IMR-90 (cell line): Measurements from ENCODE around the gene LGALS9. TPM values are rescaled to one million over a fixed set of nuclear protein-coding genes. Genes with fewer than 3 reads are reported as not detected.

Experiments used
- ATAC-seq: fragments of 200-7000 bp; cut with Tn5 transposase; 2 replicates; pipeline ENCODE4 v1.9.1; 2020; ENCODE audit warnings: low read depth, mild to moderate bottlenecking, moderate library complexity
- BruUV-seq: library from RNA; stranded (reverse); fragments of 400-500 nt; replicated peaks from 2 replicates; lab custom pipeline; 2021; lab: Mats Ljungman, UMichigan
- CTCF ChIA-PET: fragments of 300-600 bp; formaldehyde crosslinking; extraction: SDS; loops from one replicate; lab custom pipeline; 2021; ENCODE audit warnings: antibody characterized with exemption; lab: Yijun Ruan, JAX
- POLR2A ChIA-PET: fragments of 300-600 bp; sonication (Branson Sonifier 250); formaldehyde crosslinking; loops from one replicate; lab custom pipeline; 2022; ENCODE audit warnings: antibody characterized with exemption; ENCODE audit not compliant: unreplicated experiment; lab: Charles Lee
- DNase-seq: peaks from one replicate; pipeline ENCODE4 v3.0.0; 2013
- H2AFZ ChIP-seq: replicated peaks from 2 replicates; pipeline ENCODE3; 2013; ENCODE audit warnings: low read length, mild to moderate bottlenecking; ENCODE audit not compliant: poor library complexity
- H2AK5ac ChIP-seq: 2 replicates; pipeline ENCODE4 v1.6.1; 2013; ENCODE audit warnings: low read depth, low read length, inconsistent platforms
- H2AK9ac ChIP-seq: replicated peaks from 2 replicates; pipeline ENCODE3; 2013; ENCODE audit warnings: mild to moderate bottlenecking, low read depth, low read length, moderate library complexity; ENCODE audit not compliant: poor library complexity
- H2BK120ac ChIP-seq: 2 replicates; pipeline ENCODE4 v1.6.1; 2013; ENCODE audit warnings: low read depth, low read length, inconsistent platforms
- H2BK15ac ChIP-seq: 3 replicates; pipeline ENCODE4 v1.6.1; 2013; ENCODE audit warnings: low read depth, low read length, inconsistent platforms
- H2BK20ac ChIP-seq: 2 replicates; pipeline ENCODE4 v1.6.1; 2013; ENCODE audit warnings: low read depth, mild to moderate bottlenecking, inconsistent platforms, low read length, moderate library complexity
- H2BK5ac ChIP-seq: 2 replicates; pipeline ENCODE4 v1.6.1; 2013; ENCODE audit warnings: mild to moderate bottlenecking, low read depth, low read length, inconsistent platforms; ENCODE audit not compliant: poor library complexity, severe bottlenecking
- H3K14ac ChIP-seq: replicated peaks from 2 replicates; pipeline ENCODE4 v1.6.1; 2013; ENCODE audit warnings: low read depth, low read length, inconsistent platforms
- H3K18ac ChIP-seq: 2 replicates; pipeline ENCODE4 v1.6.1; 2013; ENCODE audit warnings: low read depth, low read length, control low read depth
- H3K23ac ChIP-seq: 2 replicates; pipeline ENCODE4 v1.6.1; 2013; ENCODE audit warnings: low read depth, low read length, inconsistent platforms
- H3K27ac ChIP-seq: 2 replicates; pipeline ENCODE4 v1.5.1; 2013; ENCODE audit warnings: mild to moderate bottlenecking, control low read depth, low read length; ENCODE audit not compliant: insufficient read depth
- H3K27me3 ChIP-seq: 2 replicates; pipeline ENCODE4 v1.6.1; 2013; ENCODE audit warnings: low read length; ENCODE audit not compliant: control insufficient read depth, insufficient read depth
- H3K36me3 ChIP-seq: 2 replicates; pipeline ENCODE4 v1.6.1; 2013; ENCODE audit warnings: low read length, mixed read lengths; ENCODE audit not compliant: control insufficient read depth, insufficient read depth
- H3K4ac ChIP-seq: 2 replicates; pipeline ENCODE4 v1.6.1; 2013; ENCODE audit warnings: low read depth, low read length, inconsistent platforms
- H3K4me1 ChIP-seq: 2 replicates; pipeline ENCODE4 v1.6.1; 2013; ENCODE audit warnings: low read length, mixed read lengths; ENCODE audit not compliant: control insufficient read depth, insufficient read depth
- H3K4me2 ChIP-seq: 2 replicates; pipeline ENCODE4 v1.6.1; 2013; ENCODE audit warnings: low read depth, mild to moderate bottlenecking, control low read depth, low read length, moderate library complexity
- H3K4me3 ChIP-seq: 2 replicates; pipeline ENCODE4 v1.5.1; 2013; ENCODE audit warnings: low read depth, mild to moderate bottlenecking, control low read depth, low read length, moderate library complexity; ENCODE audit not compliant: insufficient read depth
- H3K56ac ChIP-seq: 2 replicates; pipeline ENCODE4 v1.6.1; 2013; ENCODE audit warnings: low read length, inconsistent platforms; ENCODE audit not compliant: insufficient read depth; ENCODE audit errors: extremely low read depth
- H3K79me1 ChIP-seq, 2 experiments: 2 replicates each; pipeline ENCODE4 v1.6.1; 2013; ENCODE audit warnings: low read length in 2 of 2, inconsistent platforms in 1 of 2, low read depth in 1 of 2
- H3K9ac ChIP-seq: 2 replicates; pipeline ENCODE4 v1.6.1; 2013; ENCODE audit warnings: low read depth, low read length, control low read depth
- H3K9me1 ChIP-seq: 2 replicates; pipeline ENCODE4 v1.6.1; 2013; ENCODE audit warnings: low read length, inconsistent platforms; ENCODE audit not compliant: insufficient read depth
- H3K9me3 ChIP-seq: 2 replicates; pipeline ENCODE4 v1.6.1; 2013; ENCODE audit warnings: low read length; ENCODE audit not compliant: control insufficient read depth, insufficient read depth
- H4K20me1 ChIP-seq: 2 replicates; pipeline ENCODE4 v1.6.1; 2013; ENCODE audit warnings: low read length, inconsistent platforms; ENCODE audit not compliant: insufficient read depth
- H4K5ac ChIP-seq: 2 replicates; pipeline ENCODE4 v1.6.1; 2013; ENCODE audit warnings: mild to moderate bottlenecking, low read depth, low read length, control low read depth
- H4K8ac ChIP-seq, 2 experiments: 2 replicates each; pipeline ENCODE4 v1.6.1; 2013; ENCODE audit warnings: low read depth in 2 of 2, low read length in 2 of 2, control low read depth in 1 of 2, inconsistent platforms in 1 of 2
- H4K91ac ChIP-seq: 2 replicates; pipeline ENCODE4 v1.6.1; 2013; ENCODE audit warnings: low read depth, low read length, inconsistent platforms; ENCODE audit not compliant: insufficient read depth
- BHLHE40 ChIP-seq: fragments of 150-350 bp; IDR thresholded peaks from 2 replicates; pipeline ENCODE4 v1.6.1; 2016; ENCODE audit warnings: mild to moderate bottlenecking, low read depth, low read length
- CEBPB ChIP-seq: IDR thresholded peaks from 2 replicates; pipeline ENCODE4 v1.6.1; 2012; ENCODE audit warnings: low read depth, low read length, improper control_type of control experiment
- CHD1 ChIP-seq: IDR thresholded peaks from 2 replicates; pipeline ENCODE4 v1.6.1; 2012; ENCODE audit warnings: low read depth, low read length, improper control_type of control experiment
- FOS ChIP-seq: fragments of 150-350 bp; IDR thresholded peaks from 2 replicates; pipeline ENCODE4 v1.6.1; 2016; ENCODE audit warnings: low read depth, low read length
- MAFK ChIP-seq: IDR thresholded peaks from 2 replicates; pipeline ENCODE4 v1.6.1; 2012; ENCODE audit warnings: low read depth, low read length, improper control_type of control experiment
- MAZ ChIP-seq: IDR thresholded peaks from 2 replicates; pipeline ENCODE4 v1.6.1; 2012; ENCODE audit warnings: low read depth, mild to moderate bottlenecking, low read length, improper control_type of control experiment, moderate library complexity, borderline replicate concordance
- NFE2L2 ChIP-seq: fragments of 150-350 bp; IDR thresholded peaks from 2 replicates; pipeline ENCODE4 v1.6.1; 2016; ENCODE audit warnings: low read depth, mild to moderate bottlenecking, low read length
- POLR2A ChIP-seq: IDR thresholded peaks from 2 replicates; pipeline ENCODE4 v1.6.1; 2012; ENCODE audit warnings: mild to moderate bottlenecking, low read depth, low read length
- RAD21 ChIP-seq: IDR thresholded peaks from 2 replicates; pipeline ENCODE4 v1.6.1; 2012; ENCODE audit warnings: low read length, improper control_type of control experiment
- RCOR1 ChIP-seq: IDR thresholded peaks from 2 replicates; pipeline ENCODE4 v1.6.1; 2012; ENCODE audit warnings: mild to moderate bottlenecking, low read length, improper control_type of control experiment; ENCODE audit not compliant: insufficient replicate concordance
- RFX5 ChIP-seq: IDR thresholded peaks from 2 replicates; pipeline ENCODE4 v1.8.0; 2012; ENCODE audit warnings: low read depth, mild to moderate bottlenecking, low read length, moderate library complexity
- whole genome bisulfite sequencing, 2 experiments: methylation state at CpG; one replicate each; pipeline versions ENCODE4 v1.1.5 to v1.1.7; 2013; ENCODE audit warnings: missing lambda C conversion rate in 2 of 2; ENCODE audit not compliant: insufficient read length in 1 of 2; ENCODE audit errors: extremely low coverage in 2 of 2; 5-methylcytosine and 5-hydroxymethylcytosine counted together
- dilution Hi-C: fragments of 300-500 bp; cut with HindIII; formaldehyde crosslinking; loops from one replicate; pipeline ENCODE4 v1.14.3; 2018; ENCODE audit warnings: low sequenced_read_pairs; ENCODE audit not compliant: unreplicated experiment
- in situ Hi-C: fragments of 300-500 bp; cut with MboI; formaldehyde crosslinking; loops from 3 replicates; pipeline ENCODE4 v1.14.3; 2019; ENCODE audit warnings: low sequenced_read_pairs, inconsistent platforms, mixed read lengths
- intact Hi-C: fragments of 100-400 bp; cut with micrococcal nuclease; formaldehyde crosslinking; loops from 2 replicates; pipeline ENCODE4 v1.10.0; 2022
- polyA plus RNA-seq, 3 experiments: library from polyadenylated mRNA; depleted of rRNA; stranded (reverse); fragments of >200 nt; gene quantifications; 2 replicates each; pipeline ENCODE4 v1.2.3, GENCODE V29; 2012; ENCODE audit warnings: low replicate concordance in 1 of 3
- total RNA-seq: library from RNA; depleted of rRNA; stranded (reverse); fragments of >200 nt; gene quantifications from 2 replicates; pipeline ENCODE4 v1.2.3, GENCODE V29; 2012
- TF ChIP-seq, protein P1 (sequence below): fragments of 150-350 bp; IDR thresholded peaks from 2 replicates; pipeline ENCODE4 v1.6.1; 2017; ENCODE audit warnings: mild to moderate bottlenecking, antibody characterized with exemption, low read length, low read depth
- TF ChIP-seq, protein P2 (sequence below): conservative IDR thresholded peaks from 2 replicates; pipeline ENCODE4 v1.5.1; 2012; ENCODE audit warnings: mild to moderate bottlenecking, low read depth, low read length, improper control_type of control experiment
- TF ChIP-seq, protein P3 (sequence below): fragments of 150-350 bp; IDR thresholded peaks from 2 replicates; pipeline ENCODE4 v1.6.1; 2016; ENCODE audit warnings: low read depth, mild to moderate bottlenecking, low read length, moderate library complexity, borderline replicate concordance

Gene LGALS9
- total and polyA plus RNA-seq, 2 of the 4 experiments (the other 2 are of a cell fraction): 0.54 to 2.5 TPM

DNA sequence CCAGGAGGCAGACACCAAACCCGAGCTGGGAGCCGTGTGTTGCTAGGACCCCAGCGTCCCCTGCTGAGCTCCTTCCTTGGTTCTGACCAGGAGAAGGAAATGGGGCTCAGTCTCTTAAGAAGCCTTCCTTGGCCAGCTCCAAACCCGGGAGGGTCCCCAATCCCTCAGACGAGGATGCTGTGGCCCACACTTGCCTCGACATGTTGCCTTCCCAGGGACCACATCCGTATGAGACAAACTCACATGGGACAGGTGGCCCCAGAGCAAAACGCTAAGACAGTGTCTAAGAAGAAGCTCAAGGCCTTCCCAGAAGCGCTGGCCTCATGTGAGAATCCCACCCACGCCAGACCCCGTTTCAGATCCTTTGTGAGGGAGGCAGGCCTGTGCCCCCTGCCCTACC is 19.8 kb downstream of the LGALS9 start:
- H3K27ac ChIP-seq: no peak overlapping the region
- H2AFZ ChIP-seq: peak overlapping the region; percentile 56
- ChIA-PET CTCF (interaction anchor here (0.8 to 1.7 kb wide), 3 partner anchors 41 to 445 kb away, joined by 3 to 5 read pairs (median 3); no protein-coding TSS in a partner anchor), POLR2A (no interaction called here)
- no peak overlapping the region for H2AK9ac ChIP-seq
- no peak overlapping the region for H2BK5ac ChIP-seq
- TF ChIP-seq, protein P1, sequence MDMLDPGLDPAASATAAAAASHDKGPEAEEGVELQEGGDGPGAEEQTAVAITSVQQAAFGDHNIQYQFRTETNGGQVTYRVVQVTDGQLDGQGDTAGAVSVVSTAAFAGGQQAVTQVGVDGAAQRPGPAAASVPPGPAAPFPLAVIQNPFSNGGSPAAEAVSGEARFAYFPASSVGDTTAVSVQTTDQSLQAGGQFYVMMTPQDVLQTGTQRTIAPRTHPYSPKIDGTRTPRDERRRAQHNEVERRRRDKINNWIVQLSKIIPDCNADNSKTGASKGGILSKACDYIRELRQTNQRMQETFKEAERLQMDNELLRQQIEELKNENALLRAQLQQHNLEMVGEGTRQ: no peak
- no peak for TF ChIP-seq RCOR1
- no peak for TF ChIP-seq MAFK
- no peak for TF ChIP-seq RFX5
- TF ChIP-seq CHD1: no peak
- TF ChIP-seq, protein P2, sequence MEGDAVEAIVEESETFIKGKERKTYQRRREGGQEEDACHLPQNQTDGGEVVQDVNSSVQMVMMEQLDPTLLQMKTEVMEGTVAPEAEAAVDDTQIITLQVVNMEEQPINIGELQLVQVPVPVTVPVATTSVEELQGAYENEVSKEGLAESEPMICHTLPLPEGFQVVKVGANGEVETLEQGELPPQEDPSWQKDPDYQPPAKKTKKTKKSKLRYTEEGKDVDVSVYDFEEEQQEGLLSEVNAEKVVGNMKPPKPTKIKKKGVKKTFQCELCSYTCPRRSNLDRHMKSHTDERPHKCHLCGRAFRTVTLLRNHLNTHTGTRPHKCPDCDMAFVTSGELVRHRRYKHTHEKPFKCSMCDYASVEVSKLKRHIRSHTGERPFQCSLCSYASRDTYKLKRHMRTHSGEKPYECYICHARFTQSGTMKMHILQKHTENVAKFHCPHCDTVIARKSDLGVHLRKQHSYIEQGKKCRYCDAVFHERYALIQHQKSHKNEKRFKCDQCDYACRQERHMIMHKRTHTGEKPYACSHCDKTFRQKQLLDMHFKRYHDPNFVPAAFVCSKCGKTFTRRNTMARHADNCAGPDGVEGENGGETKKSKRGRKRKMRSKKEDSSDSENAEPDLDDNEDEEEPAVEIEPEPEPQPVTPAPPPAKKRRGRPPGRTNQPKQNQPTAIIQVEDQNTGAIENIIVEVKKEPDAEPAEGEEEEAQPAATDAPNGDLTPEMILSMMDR: no peak
- no peak for TF ChIP-seq FOS
- TF ChIP-seq POLR2A: no peak
- no peak for TF ChIP-seq CEBPB
- TF ChIP-seq BHLHE40: no peak
- no peak for TF ChIP-seq MAZ
- no peak for TF ChIP-seq RAD21
- TF ChIP-seq NFE2L2: no peak
- TF ChIP-seq, protein P3, sequence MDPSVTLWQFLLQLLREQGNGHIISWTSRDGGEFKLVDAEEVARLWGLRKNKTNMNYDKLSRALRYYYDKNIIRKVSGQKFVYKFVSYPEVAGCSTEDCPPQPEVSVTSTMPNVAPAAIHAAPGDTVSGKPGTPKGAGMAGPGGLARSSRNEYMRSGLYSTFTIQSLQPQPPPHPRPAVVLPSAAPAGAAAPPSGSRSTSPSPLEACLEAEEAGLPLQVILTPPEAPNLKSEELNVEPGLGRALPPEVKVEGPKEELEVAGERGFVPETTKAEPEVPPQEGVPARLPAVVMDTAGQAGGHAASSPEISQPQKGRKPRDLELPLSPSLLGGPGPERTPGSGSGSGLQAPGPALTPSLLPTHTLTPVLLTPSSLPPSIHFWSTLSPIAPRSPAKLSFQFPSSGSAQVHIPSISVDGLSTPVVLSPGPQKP: no peak
- in situ Hi-C loops: loop anchor here (10.0 kb wide), 1 partner anchor 234 kb away; no protein-coding TSS in a partner anchor
- H4K5ac ChIP-seq: no peak overlapping the region
- H2AK5ac ChIP-seq: no peak overlapping the region
- intact Hi-C loops: loop anchor here (1.0 to 5.0 kb wide), 2 partner anchors 48 to 414 kb away; no protein-coding TSS in a partner anchor
- no peak overlapping the region for H3K9ac ChIP-seq
- no peak for DNase-seq
- H3K9me1 ChIP-seq: no peaks in the 10 kb centered on the region
- H3K4me2 ChIP-seq: no peak overlapping the region
- no TSS peak for BruUV-seq
- no peak overlapping the region for H3K14ac ChIP-seq
- no peaks in the 10 kb centered on the region for H3K9me3 ChIP-seq
- H3K36me3 ChIP-seq: peaks cover 8% of the 10 kb centered on the region; the same call in 1 of the 2 replicates
- 94% methylated on average over 5 of the region's 11 CpGs; no CpG with 5 or more reads in 1 of the 2 experiments for WGBS, 2 experiments
- no peak overlapping the region for H4K91ac ChIP-seq
- no peak overlapping the region for H2BK120ac ChIP-seq
- H3K27me3 ChIP-seq: no peaks in the 10 kb centered on the region
- H3K23ac ChIP-seq: no peak overlapping the region
- no peaks in the 10 kb centered on the region for H3K79me1 ChIP-seq
- no peak overlapping the region for H3K4me3 ChIP-seq
- no peaks in the 10 kb centered on the region; the same call in 1 of the 2 replicates for H4K20me1 ChIP-seq
- H3K18ac ChIP-seq: no peak overlapping the region
- H2BK20ac ChIP-seq: no peak overlapping the region
- ATAC-seq: no peak
- dilution Hi-C loops: no loop called here
- H3K4me1 ChIP-seq: no peaks in the 10 kb centered on the region
- H3K56ac ChIP-seq: no peak overlapping the region
- no peak overlapping the region for H2BK15ac ChIP-seq
- H4K8ac ChIP-seq: no peak overlapping the region
- no peak overlapping the region for H3K4ac ChIP-seq
